HG03460 (cell line): ENCODE data around the gene IQCH.
"Not testable (repeated sequence)": the region's sequence is repeated elsewhere in the genome, so short reads cannot be mapped to it uniquely, and the experiment has no call there.

Experiments used
- ATAC-seq: cut with Tn5 transposase; IDR thresholded peaks from one replicate; pipeline ENCODE4 v1.9.1; 2021; ENCODE audit not compliant: unreplicated experiment

IQCH gene

GRCh38 chr15:67349634-67350033 is 95.0 kb downstream of the IQCH start:
- no peak for ATAC-seq

GRCh38 chr15:67350042-67350441 is 95.5 kb downstream of the IQCH start:
- no peak for ATAC-seq

GRCh38 chr15:67358391-67358790 is 103.8 kb downstream of the IQCH start:
- ATAC-seq, result no peak

GRCh38 chr15:67358812-67359211 is 104.2 kb downstream of the IQCH start:
- ATAC-seq, result no peak

- no peak for ATAC-seq
Observed at GRCh38 chr15:67359431-67360079, 105.0 kb downstream of the IQCH start.

GRCh38 chr15:67361100-67361499 is 106.5 kb downstream of the IQCH start:
- no peak for ATAC-seq

- not testable (repeated sequence) for ATAC-seq
Observed at GRCh38 chr15:67363712-67364111, 109.1 kb downstream of the IQCH start.

GRCh38 chr15:67365994-67366393 is 111.4 kb downstream of the IQCH start:
- no peak for ATAC-seq

GRCh38 chr15:67366904-67367303 is 112.3 kb downstream of the IQCH start:
- no peak for ATAC-seq

GRCh38 chr15:67369359-67369998 is 114.9 kb downstream of the IQCH start:
- ATAC-seq, result no peak

- no peak for ATAC-seq
Observed at GRCh38 chr15:67370206-67370954, 115.8 kb downstream of the IQCH start.

- ATAC-seq, result no peak
Observed at GRCh38 chr15:67372543-67372942, 118.0 kb downstream of the IQCH start.

- no peak for ATAC-seq
Observed at GRCh38 chr15:67372986-67373675, 118.5 kb downstream of the IQCH start.

GRCh38 chr15:67373971-67374370 is 119.4 kb downstream of the IQCH start:
- no peak for ATAC-seq

- no peak for ATAC-seq
Observed at GRCh38 chr15:67379530-67379929, 124.9 kb downstream of the IQCH start.

GRCh38 chr15:67380921-67381320 is 126.3 kb downstream of the IQCH start:
- no peak for ATAC-seq

- no peak for ATAC-seq
Observed at GRCh38 chr15:67381416-67382045, 126.9 kb downstream of the IQCH start.

- no peak for ATAC-seq
Observed at GRCh38 chr15:67382723-67383122, 128.1 kb downstream of the IQCH start.

GRCh38 chr15:67383899-67384298 is 129.3 kb downstream of the IQCH start:
- no peak for ATAC-seq

- ATAC-seq, result no peak
Observed at GRCh38 chr15:67384761-67385160, 130.2 kb downstream of the IQCH start.

- ATAC-seq, result no peak
Observed at GRCh38 chr15:67385971-67386370, 131.4 kb downstream of the IQCH start.
